HepG2 (cell line): ENCODE results near the gene CD180. TPM values are rescaled to one million over a fixed set of nuclear protein-coding genes. Genes with fewer than 3 reads are reported as not detected.

ENCODE experiments used
- ATAC-seq: fragments of 200-7000 bp; cut with Tn5 transposase; 3 replicates; pipeline ENCODE4 v1.9.1; 2020; ENCODE audit warnings: mild to moderate bottlenecking, moderate library complexity
- BruUV-seq: library from RNA; stranded (reverse); fragments of 400-500 nt; replicated peaks from 2 replicates; lab custom pipeline; 2021; lab: Mats Ljungman, UMichigan
- CTCF ChIA-PET: fragments of 300-600 bp; formaldehyde crosslinking; extraction: SDS; loops from one replicate; lab custom pipeline; 2021; ENCODE audit warnings: low total read pairs, inconsistent platforms, low intra/inter-chr PET ratio; lab: Yijun Ruan, JAX
- POLR2A ChIA-PET: fragments of 350-600 bp; sonication (Branson Sonifier 250); formaldehyde crosslinking; loops from one replicate; lab custom pipeline; 2020; ENCODE audit warnings: antibody characterized with exemption, inconsistent platforms; lab: Yijun Ruan, JAX
- DNase-seq: peaks from one replicate; pipeline ENCODE4 v3.0.0-alpha.2; 2015; ENCODE audit warnings: low spot score
- FAIRE-seq: peaks from 3 replicates; lab custom pipeline; 2011; peaks lifted over from hg19 to GRCh38; lab: Jason Lieb, UNC
- H2AFZ ChIP-seq: one replicate; pipeline ENCODE4 v1.6.1; 2011; ENCODE audit warnings: low read length, inconsistent platforms
- H3K27ac ChIP-seq: fragments of 300-600 bp; 3 replicates; pipeline ENCODE4 v1.8.0; 2011; ENCODE audit warnings: mixed run types, mild to moderate bottlenecking, mixed read lengths, low read length, inconsistent platforms; ENCODE audit not compliant: insufficient read depth; ENCODE audit errors: extremely low read length
- H3K27me3 ChIP-seq, 2 experiments: fragments of 200-600 bp in 1 of 2; 2 replicates in 1 of 2; 3 replicates in 1 of 2; pipeline versions ENCODE4 v1.6.0 to v1.8.0; 2011; ENCODE audit warnings: low read length in 2 of 2, mild to moderate bottlenecking in 2 of 2, moderate library complexity in 2 of 2, inconsistent platforms in 1 of 2; ENCODE audit not compliant: insufficient read depth in 2 of 2, control insufficient read depth in 1 of 2
- H3K36me3 ChIP-seq, 2 experiments: fragments of 200-600 bp in 1 of 2; replicated peaks in 1 of 2; 2 replicates in 1 of 2; 3 replicates in 1 of 2; pipeline versions ENCODE4 v1.5.1 to v1.8.0; 2011; ENCODE audit warnings: low read length in 2 of 2, inconsistent platforms in 1 of 2; ENCODE audit not compliant: insufficient read depth in 2 of 2, control insufficient read depth in 1 of 2
- H3K4me1 ChIP-seq: 2 replicates; pipeline ENCODE4 v1.5.1; 2012; ENCODE audit warnings: low read length, inconsistent platforms; ENCODE audit not compliant: insufficient read depth
- H3K4me2 ChIP-seq: 2 replicates; pipeline ENCODE4 v1.6.0; 2011; ENCODE audit warnings: low read depth, low read length, inconsistent platforms
- H3K4me3 ChIP-seq, 3 experiments: fragments of 200-600 bp in 1 of 3; sonication (generic), shearing (Covaris generic) in 1 of 3; replicated peaks in 1 of 3; 2 replicates each; pipeline ENCODE4 v1.5.1; 2011 to 2016; ENCODE audit warnings: low read length in 3 of 3, inconsistent platforms in 2 of 3, low read depth in 2 of 3, mild to moderate bottlenecking in 2 of 3, control low read depth in 1 of 3, mixed read lengths in 1 of 3; ENCODE audit not compliant: insufficient read depth in 1 of 3
- H3K79me2 ChIP-seq: one replicate; pipeline ENCODE4 v1.6.1; 2011; ENCODE audit warnings: low read length, inconsistent platforms; ENCODE audit not compliant: insufficient read depth
- H3K9ac ChIP-seq: 2 replicates; pipeline ENCODE4 v1.6.0; 2011; ENCODE audit warnings: mild to moderate bottlenecking, low read depth, low read length, inconsistent platforms; ENCODE audit not compliant: insufficient read depth
- H3K9me3 ChIP-seq: 2 replicates; pipeline ENCODE4 v1.5.1; 2012; ENCODE audit warnings: mild to moderate bottlenecking, low read length
- H4K20me1 ChIP-seq: 2 replicates; pipeline ENCODE4 v1.6.0; 2011; ENCODE audit warnings: inconsistent platforms, mild to moderate bottlenecking, low read length, moderate library complexity; ENCODE audit not compliant: insufficient read depth
- AHR ChIP-seq: IDR thresholded peaks from 2 replicates; pipeline ENCODE4 v1.6.1; 2018; ENCODE audit warnings: missing genetic modification reagents, missing compliant biosample characterization
- KAT2B ChIP-seq: fragments of 150-350 bp; IDR thresholded peaks from 2 replicates; pipeline ENCODE4 v1.6.1; 2014; ENCODE audit warnings: low read depth, low read length, borderline replicate concordance
- MTA3 ChIP-seq: sonication (generic); formaldehyde crosslinking; IDR thresholded peaks from 2 replicates; pipeline ENCODE4 v1.4.0; 2020; ENCODE audit warnings: missing genetic modification reagents
- YEATS2 ChIP-seq: sonication (generic); formaldehyde crosslinking; IDR thresholded peaks from 2 replicates; pipeline ENCODE4 v1.4.0; 2020; ENCODE audit warnings: missing genetic modification reagents, borderline replicate concordance
- ZBTB38 ChIP-seq: sonication (generic); formaldehyde crosslinking; IDR thresholded peaks from 2 replicates; pipeline ENCODE4 v1.5.1; 2020; ENCODE audit warnings: mild to moderate bottlenecking, missing genetic modification reagents
- ZKSCAN5 ChIP-seq: sonication (generic); formaldehyde crosslinking; IDR thresholded peaks from 2 replicates; pipeline ENCODE4 v1.5.1; 2020; ENCODE audit warnings: mild to moderate bottlenecking, missing genetic modification reagents
- ZNF296 ChIP-seq: sonication (generic); formaldehyde crosslinking; conservative IDR thresholded peaks from 2 replicates; pipeline ENCODE4 v1.5.0; 2020; ENCODE audit warnings: mild to moderate bottlenecking, missing genetic modification reagents
- WGBS: methylation state at CpG from one replicate; pipeline ENCODE4 v1.1.6; 2017; ENCODE audit warnings: low lambda C conversion rate; 5-methylcytosine and 5-hydroxymethylcytosine counted together
- in situ Hi-C: cut with HindIII; loops from 2 replicates; pipeline ENCODE4 v1.10.0; 2017; ENCODE audit warnings: low pct_unique_long_range_greater_than_20kb; ENCODE audit not compliant: extremely low pct_ligation_motif_present
- intact Hi-C: fragments of 100-400 bp; cut with micrococcal nuclease; formaldehyde crosslinking; loops from one replicate; pipeline ENCODE4 v1.10.0; 2022; ENCODE audit not compliant: unreplicated experiment
- polyA plus RNA-seq, 8 experiments: library from polyadenylated mRNA; depleted of rRNA in 3 of 8; stranded (reverse) in 7 of 8; unstranded in 1 of 8; fragments of >200 nt; fragmentation: Illumina TruSeq in 4 of 8; extraction: Trizol in 4 of 8; gene quantifications; 2 replicates each; pipeline versions ENCODE4 v1.2.1 to v1.2.3, GENCODE V29; 2011 to 2016; ENCODE audit warnings: low read depth in 4 of 8, missing spikeins in 1 of 8, mixed read lengths in 1 of 8; ENCODE audit not compliant: insufficient read depth in 1 of 8
- total RNA-seq, 5 experiments: library from RNA; depleted of rRNA; stranded (reverse); fragments of >200 nt; fragmentation: Illumina TruSeq; extraction: Trizol; gene quantifications; 2 replicates each; pipeline ENCODE4 v1.2.3, GENCODE V29; 2016; ENCODE audit warnings: low read depth in 1 of 5
- TF ChIP-seq, protein P1 (sequence below): IDR thresholded peaks from 2 replicates; pipeline ENCODE4 v1.6.1; 2012; ENCODE audit warnings: low read length, improper control_type of control experiment

CD180 gene
- total and polyA plus RNA-seq, 2 of the 13 experiments (the other 11 are each of a cell fraction or from before 2014, with no cell fraction given) = not detected

- Histone ChIP-seq H3K27me3 (no peaks in the 10 kb centered on the region), H3K4me3 (no peak overlapping the region), H3K79me2 (no peaks in the 10 kb centered on the region)
- no TSS peak for BruUV-seq
- 28% methylated on average over 3 of the region's 3 CpGs for WGBS
- no peak for TF ChIP-seq KAT2B
- TF ChIP-seq YEATS2 (CRISPR knock-in tag) = no peak
- TF ChIP-seq ZKSCAN5 (CRISPR knock-in tag) = no peak
- no peak for TF ChIP-seq ZBTB38 (CRISPR knock-in tag)
- no peak for TF ChIP-seq AHR (CRISPR knock-in tag)
- TF ChIP-seq, protein P1, sequence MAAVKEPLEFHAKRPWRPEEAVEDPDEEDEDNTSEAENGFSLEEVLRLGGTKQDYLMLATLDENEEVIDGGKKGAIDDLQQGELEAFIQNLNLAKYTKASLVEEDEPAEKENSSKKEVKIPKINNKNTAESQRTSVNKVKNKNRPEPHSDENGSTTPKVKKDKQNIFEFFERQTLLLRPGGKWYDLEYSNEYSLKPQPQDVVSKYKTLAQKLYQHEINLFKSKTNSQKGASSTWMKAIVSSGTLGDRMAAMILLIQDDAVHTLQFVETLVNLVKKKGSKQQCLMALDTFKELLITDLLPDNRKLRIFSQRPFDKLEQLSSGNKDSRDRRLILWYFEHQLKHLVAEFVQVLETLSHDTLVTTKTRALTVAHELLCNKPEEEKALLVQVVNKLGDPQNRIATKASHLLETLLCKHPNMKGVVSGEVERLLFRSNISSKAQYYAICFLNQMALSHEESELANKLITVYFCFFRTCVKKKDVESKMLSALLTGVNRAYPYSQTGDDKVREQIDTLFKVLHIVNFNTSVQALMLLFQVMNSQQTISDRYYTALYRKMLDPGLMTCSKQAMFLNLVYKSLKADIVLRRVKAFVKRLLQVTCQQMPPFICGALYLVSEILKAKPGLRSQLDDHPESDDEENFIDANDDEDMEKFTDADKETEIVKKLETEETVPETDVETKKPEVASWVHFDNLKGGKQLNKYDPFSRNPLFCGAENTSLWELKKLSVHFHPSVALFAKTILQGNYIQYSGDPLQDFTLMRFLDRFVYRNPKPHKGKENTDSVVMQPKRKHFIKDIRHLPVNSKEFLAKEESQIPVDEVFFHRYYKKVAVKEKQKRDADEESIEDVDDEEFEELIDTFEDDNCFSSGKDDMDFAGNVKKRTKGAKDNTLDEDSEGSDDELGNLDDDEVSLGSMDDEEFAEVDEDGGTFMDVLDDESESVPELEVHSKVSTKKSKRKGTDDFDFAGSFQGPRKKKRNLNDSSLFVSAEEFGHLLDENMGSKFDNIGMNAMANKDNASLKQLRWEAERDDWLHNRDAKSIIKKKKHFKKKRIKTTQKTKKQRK = no peak
- TF ChIP-seq MTA3 (CRISPR knock-in tag) = no peak
- no peak for TF ChIP-seq ZNF296
- TF ChIP-seq, all 625 proteins: peak for 0
- H4K20me1 ChIP-seq = no peaks in the 10 kb centered on the region
- H3K4me2 ChIP-seq = no peak overlapping the region
- no peak overlapping the region for H2AFZ ChIP-seq
- DNase-seq (no peak), ATAC-seq (no peak), FAIRE-seq (no peak)
- no peaks in the 10 kb centered on the region for H3K36me3 ChIP-seq
- no peak overlapping the region for H3K27ac ChIP-seq
- in situ Hi-C loops = loop anchor here (10.0 kb wide), 1 partner anchor 221 kb away; no protein-coding TSS in a partner anchor
- no peaks in the 10 kb centered on the region; the same call in 1 of the 2 replicates for H3K9me3 ChIP-seq
- ChIA-PET POLR2A (no interaction called here), CTCF (no interaction called here)
- H3K4me1 ChIP-seq = peaks cover 5% of the 10 kb centered on the region; the same call in 1 of the 2 replicates
- intact Hi-C loops = no loop called here
- no peak overlapping the region for H3K9ac ChIP-seq
Measured at GRCh38 chr5:67205981-67206380, 9.4 kb upstream of the CD180 start.
